Measurements from ENCODE around the gene POU6F2. TPM values are rescaled to one million over a fixed set of nuclear protein-coding genes. Genes with fewer than 3 reads are reported as not detected.
"Not testable (repeated sequence)": the region's sequence is repeated elsewhere in the genome, so short reads cannot be mapped to it uniquely, and the experiment has no call there.

POU6F2 gene
- total and polyA plus RNA-seq, 5 donors from 2014 or later: not detected

- Histone ChIP-seq H3K27me3 (ENCODE audit: control insufficient read depth, insufficient read depth, low read length) (no peaks in the 10 kb centered on the region), H3K36me3 (ENCODE audit: control insufficient read depth, insufficient read depth, low read length) (no peaks in the 10 kb centered on the region), H3K9me3 (ENCODE audit: control insufficient read depth in 2 of 2, low read length in 2 of 2) (no peaks in the 10 kb centered on the region), H3K4me3 (ENCODE audit: low read depth, low read length) (no peak overlapping the region), H3K27ac (ENCODE audit: insufficient read depth, low read length, poor library complexity, severe bottlenecking) (no peak overlapping the region), H3K4me1 (ENCODE audit: control insufficient read depth, insufficient read depth, low read length, poor library complexity, severe bottlenecking) (no peaks in the 10 kb centered on the region)
- Mint-ChIP-seq H3K4me1 (no peaks in the 10 kb centered on the region), H3K27ac (no peak overlapping the region), H3K27me3 (peaks cover 15% of the 10 kb centered on the region), H3K36me3 (no peaks in the 10 kb centered on the region), H3K4me3 (no peak overlapping the region), H3K9me3 (peaks cover 0 to 1% (median 0%) of the 10 kb centered on the region in 7 donors)
- DNase-seq (no peak), ATAC-seq (ENCODE audit: low read depth in 2 of 2) (no peak)
Measured at GRCh38 chr7:39313376-39313775, 335.7 kb downstream of the POU6F2 start.

DNA sequence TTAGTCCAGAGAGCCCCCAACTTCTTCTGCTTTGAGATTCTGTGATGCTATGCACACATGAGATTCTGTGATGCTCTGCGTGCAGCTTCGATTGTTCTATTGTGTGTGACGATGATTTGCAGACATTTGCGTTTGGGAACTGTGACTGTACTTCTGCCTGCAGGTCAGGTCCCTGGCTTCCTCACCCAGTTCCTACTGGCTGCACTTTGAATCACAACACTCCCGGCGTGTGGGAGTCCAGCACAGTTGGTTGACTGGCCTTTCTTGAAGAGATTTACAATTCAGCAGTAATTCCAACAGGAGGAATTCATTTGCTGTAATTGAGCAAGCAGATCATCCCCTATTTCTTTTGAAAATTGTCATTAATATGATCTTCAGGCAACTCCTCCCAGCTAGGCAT lies 336.3 kb downstream of the POU6F2 start:
- H3K4me3 Mint-ChIP-seq: no peak overlapping the region
- Histone ChIP-seq H3K9me3 (ENCODE audit: control insufficient read depth in 2 of 2, low read length in 2 of 2) (no peaks in the 10 kb centered on the region), H3K36me3 (ENCODE audit: control insufficient read depth, insufficient read depth, low read length) (no peaks in the 10 kb centered on the region), H3K27ac (ENCODE audit: insufficient read depth, low read length, poor library complexity, severe bottlenecking) (no peak overlapping the region), H3K4me1 (ENCODE audit: control insufficient read depth, insufficient read depth, low read length, poor library complexity, severe bottlenecking) (no peaks in the 10 kb centered on the region), H3K27me3 (ENCODE audit: control insufficient read depth, insufficient read depth, low read length) (no peaks in the 10 kb centered on the region), H3K4me3 (ENCODE audit: low read depth, low read length) (no peak overlapping the region)
- DNase-seq: no peak
- peaks cover 15% of the 10 kb centered on the region for H3K27me3 Mint-ChIP-seq
- no peak overlapping the region for H3K27ac Mint-ChIP-seq
- H3K9me3 Mint-ChIP-seq: peaks cover 0 to 1% (median 0%) of the 10 kb centered on the region in 7 donors
- H3K36me3 Mint-ChIP-seq: no peaks in the 10 kb centered on the region
- ATAC-seq (ENCODE audit: low read depth in 2 of 2): no peak
- H3K4me1 Mint-ChIP-seq: no peaks in the 10 kb centered on the region

GRCh38 chr7:39317107-39317506 lies 339.4 kb downstream of the POU6F2 start:
- peaks cover 5% of the 10 kb centered on the region for H3K27me3 Mint-ChIP-seq
- H3K9me3 Mint-ChIP-seq: peaks cover 0 to 2% (median 0%) of the 10 kb centered on the region in 7 donors
- H3K9me3 ChIP-seq (ENCODE audit: control insufficient read depth in 2 of 2, low read length in 2 of 2): no peaks in the 10 kb centered on the region
- no peak overlapping the region for H3K27ac ChIP-seq (ENCODE audit: insufficient read depth, low read length, poor library complexity, severe bottlenecking)
- no peak overlapping the region for H3K4me3 Mint-ChIP-seq
- no peaks in the 10 kb centered on the region for H3K36me3 Mint-ChIP-seq
- ATAC-seq (ENCODE audit: low read depth in 2 of 2): no peak
- H3K27ac Mint-ChIP-seq: no peak overlapping the region
- no peaks in the 10 kb centered on the region for H3K4me1 Mint-ChIP-seq
- DNase-seq: no peak
- H3K4me3 ChIP-seq (ENCODE audit: low read depth, low read length): no peak overlapping the region
- no peaks in the 10 kb centered on the region for H3K27me3 ChIP-seq (ENCODE audit: control insufficient read depth, insufficient read depth, low read length)
- no peaks in the 10 kb centered on the region for H3K4me1 ChIP-seq (ENCODE audit: control insufficient read depth, insufficient read depth, low read length, poor library complexity, severe bottlenecking)
- H3K36me3 ChIP-seq (ENCODE audit: control insufficient read depth, insufficient read depth, low read length): no peaks in the 10 kb centered on the region

- no peak overlapping the region for H3K27ac ChIP-seq (ENCODE audit: insufficient read depth, low read length, poor library complexity, severe bottlenecking)
- H3K36me3 ChIP-seq (ENCODE audit: control insufficient read depth, insufficient read depth, low read length): no peaks in the 10 kb centered on the region
- H3K4me3 ChIP-seq (ENCODE audit: low read depth, low read length): no peak overlapping the region
- H3K27me3 Mint-ChIP-seq: peaks cover 5% of the 10 kb centered on the region
- H3K4me3 Mint-ChIP-seq: no peak overlapping the region
- no peaks in the 10 kb centered on the region for H3K36me3 Mint-ChIP-seq
- no peaks in the 10 kb centered on the region for H3K9me3 ChIP-seq (ENCODE audit: control insufficient read depth in 2 of 2, low read length in 2 of 2)
- H3K27ac Mint-ChIP-seq: no peak overlapping the region
- H3K4me1 ChIP-seq (ENCODE audit: control insufficient read depth, insufficient read depth, low read length, poor library complexity, severe bottlenecking): no peaks in the 10 kb centered on the region
- no peaks in the 10 kb centered on the region for H3K4me1 Mint-ChIP-seq
- ATAC-seq (ENCODE audit: low read depth in 2 of 2): no peak
- no peaks in the 10 kb centered on the region for H3K27me3 ChIP-seq (ENCODE audit: control insufficient read depth, insufficient read depth, low read length)
- H3K9me3 Mint-ChIP-seq: peaks cover 0 to 2% (median 0%) of the 10 kb centered on the region in 7 donors
- DNase-seq: no peak
Measured at GRCh38 chr7:39317896-39318295, 340.2 kb downstream of the POU6F2 start.

- no peak for ATAC-seq (ENCODE audit: low read depth in 2 of 2)
Measured at GRCh38 chr7:39321245-39321644, 343.5 kb downstream of the POU6F2 start.

DNA sequence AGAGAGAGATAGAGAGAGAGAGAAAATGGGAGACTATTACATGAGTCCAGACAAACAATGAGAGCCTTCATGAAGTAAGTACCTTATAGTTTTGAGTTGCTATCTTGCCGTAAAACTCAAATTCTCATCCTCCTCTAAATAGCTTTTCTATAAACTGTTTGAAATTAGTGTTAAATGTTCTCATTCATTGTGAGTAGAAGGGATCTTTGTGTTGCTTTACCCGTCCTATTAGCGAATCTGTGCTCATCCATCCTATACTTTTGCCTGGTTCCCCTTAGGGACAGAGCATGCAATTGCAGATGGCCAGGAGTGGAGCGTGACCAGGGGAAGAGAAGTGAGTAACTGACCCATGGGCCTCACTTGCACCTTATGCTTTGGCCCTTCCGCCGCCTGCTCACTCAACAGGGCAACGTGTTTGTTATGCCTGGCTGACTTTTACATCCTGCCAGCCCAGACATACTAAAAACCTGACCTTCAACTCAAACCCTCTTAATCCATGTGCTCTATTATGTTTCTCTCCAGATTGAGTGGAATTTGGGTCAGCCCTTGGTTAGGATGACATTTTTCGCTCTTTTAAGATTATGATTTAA lies 344.3 kb downstream of the POU6F2 start:
- ATAC-seq (ENCODE audit: low read depth in 2 of 2) (no peak), DNase-seq (no peak)
- Mint-ChIP-seq H3K36me3 (no peaks in the 10 kb centered on the region), H3K4me3 (no peak overlapping the region), H3K4me1 (no peaks in the 10 kb centered on the region), H3K27ac (no peak overlapping the region), H3K9me3 (peaks cover 0 to 4% (median 0%) of the 10 kb centered on the region in 7 donors), H3K27me3 (peaks cover 6% of the 10 kb centered on the region)
- Histone ChIP-seq H3K4me3 (ENCODE audit: low read depth, low read length) (no peak overlapping the region), H3K36me3 (ENCODE audit: control insufficient read depth, insufficient read depth, low read length) (no peaks in the 10 kb centered on the region), H3K27me3 (ENCODE audit: control insufficient read depth, insufficient read depth, low read length) (no peaks in the 10 kb centered on the region), H3K27ac (ENCODE audit: insufficient read depth, low read length, poor library complexity, severe bottlenecking) (no peak overlapping the region), H3K4me1 (ENCODE audit: control insufficient read depth, insufficient read depth, low read length, poor library complexity, severe bottlenecking) (no peaks in the 10 kb centered on the region), H3K9me3 (ENCODE audit: control insufficient read depth in 2 of 2, low read length in 2 of 2) (no peaks in the 10 kb centered on the region)

More at GRCh38 chr7:39321245-39321644, 343.5 kb downstream of the POU6F2 start:
- no peak overlapping the region for H3K27ac Mint-ChIP-seq
- no peak overlapping the region for H3K4me3 ChIP-seq (ENCODE audit: low read depth, low read length)
- no peak overlapping the region for H3K27ac ChIP-seq (ENCODE audit: insufficient read depth, low read length, poor library complexity, severe bottlenecking)
- no peaks in the 10 kb centered on the region for H3K9me3 ChIP-seq (ENCODE audit: control insufficient read depth in 2 of 2, low read length in 2 of 2)
- H3K36me3 ChIP-seq (ENCODE audit: control insufficient read depth, insufficient read depth, low read length): no peaks in the 10 kb centered on the region
- peaks cover 6% of the 10 kb centered on the region for H3K27me3 Mint-ChIP-seq
- no peaks in the 10 kb centered on the region for H3K36me3 Mint-ChIP-seq
- no peak for DNase-seq
- H3K27me3 ChIP-seq (ENCODE audit: control insufficient read depth, insufficient read depth, low read length): no peaks in the 10 kb centered on the region
- H3K4me1 Mint-ChIP-seq: no peaks in the 10 kb centered on the region
- peaks cover 0 to 4% (median 0%) of the 10 kb centered on the region in 7 donors for H3K9me3 Mint-ChIP-seq
- H3K4me1 ChIP-seq (ENCODE audit: control insufficient read depth, insufficient read depth, low read length, poor library complexity, severe bottlenecking): no peaks in the 10 kb centered on the region
- H3K4me3 Mint-ChIP-seq: no peak overlapping the region

GRCh38 chr7:39324139-39324760 lies 346.5 kb downstream of the POU6F2 start:
- ATAC-seq (ENCODE audit: low read depth in 2 of 2): no peak

GRCh38 chr7:39331607-39332006 lies 353.9 kb downstream of the POU6F2 start:
- not testable (repeated sequence) for DNase-seq; H3K27me3 ChIP-seq (ENCODE audit: control insufficient read depth, insufficient read depth, low read length); H3K36me3 ChIP-seq (ENCODE audit: control insufficient read depth, insufficient read depth, low read length); H3K27ac ChIP-seq (ENCODE audit: insufficient read depth, low read length, poor library complexity, severe bottlenecking); H3K4me1 Mint-ChIP-seq; H3K27ac Mint-ChIP-seq; H3K4me3 ChIP-seq (ENCODE audit: low read depth, low read length); H3K9me3 ChIP-seq (ENCODE audit: control insufficient read depth in 2 of 2, low read length in 2 of 2); ATAC-seq (ENCODE audit: low read depth in 2 of 2); H3K4me1 ChIP-seq (ENCODE audit: control insufficient read depth, insufficient read depth, low read length, poor library complexity, severe bottlenecking); H3K36me3 Mint-ChIP-seq; H3K27me3 Mint-ChIP-seq; H3K4me3 Mint-ChIP-seq; H3K9me3 Mint-ChIP-seq

More at GRCh38 chr7:39324139-39324760, 346.5 kb downstream of the POU6F2 start:
- H3K27ac ChIP-seq (ENCODE audit: insufficient read depth, low read length, poor library complexity, severe bottlenecking): no peak overlapping the region
- Mint-ChIP-seq H3K4me1 (no peaks in the 10 kb centered on the region), H3K27me3 (peaks cover 6% of the 10 kb centered on the region), H3K9me3 (peaks cover 0 to 4% (median 0%) of the 10 kb centered on the region in 7 donors), H3K36me3 (no peaks in the 10 kb centered on the region), H3K27ac (no peak overlapping the region), H3K4me3 (no peak overlapping the region)
- no peaks in the 10 kb centered on the region for H3K4me1 ChIP-seq (ENCODE audit: control insufficient read depth, insufficient read depth, low read length, poor library complexity, severe bottlenecking)
- H3K4me3 ChIP-seq (ENCODE audit: low read depth, low read length): no peak overlapping the region
- no peak for DNase-seq
- H3K27me3 ChIP-seq (ENCODE audit: control insufficient read depth, insufficient read depth, low read length): no peaks in the 10 kb centered on the region
- H3K9me3 ChIP-seq (ENCODE audit: control insufficient read depth in 2 of 2, low read length in 2 of 2): no peaks in the 10 kb centered on the region
- no peaks in the 10 kb centered on the region for H3K36me3 ChIP-seq (ENCODE audit: control insufficient read depth, insufficient read depth, low read length)

Data from CD4-positive, CD25-positive, alpha-beta regulatory T cell (primary cell).